ENCODE data around the gene POLN. TPM values are rescaled to one million over a fixed set of nuclear protein-coding genes. Genes with fewer than 3 reads are reported as not detected.

Gene POLN
- polyA plus RNA-seq, 2 of the 4 experiments (the other 2 are of a cell fraction) = 2.4 to 2.9 TPM

GRCh38 chr4:2127609-2128332 is 114.2 kb downstream of the POLN start:
- DNase-seq (ENCODE audit: low read depth in 1 of 2, low spot score in 1 of 2) (no peak), ATAC-seq (no peak), FAIRE-seq (no peak)
- TF ChIP-seq SREBF2 (IDR thresholded peaks at IDR 0.05) (no peak), ATOH8 (CRISPR knock-in tag; IDR thresholded peaks at IDR 0.05; ENCODE audit: low read depth) (no peak)
- H3K4me2 ChIP-seq = no peak overlapping the region
- 86% methylated on average over 20 of the region's 20 CpGs for WGBS (ENCODE audit: missing lambda C conversion rate)
- H3K4me1 ChIP-seq = no peaks in the 10 kb centered on the region
- peaks cover 11% of the 10 kb centered on the region; the same call in 2 of the 3 replicates for H3K9me3 ChIP-seq
- H3K27ac ChIP-seq = no peak overlapping the region
- ChIA-PET POLR2A (no interaction called here), CTCF (no interaction called here)
- H3K4me3 ChIP-seq = no peak overlapping the region

GRCh38 chr4:2126309-2127043 is 115.4 kb downstream of the POLN start:
- POLR2A ChIA-PET = no interaction called here
- Histone ChIP-seq H3K27ac (no peak overlapping the region), H3K9me3 (no peaks in the 10 kb centered on the region), H3K4me1 (no peaks in the 10 kb centered on the region), H3K4me2 (no peak overlapping the region), H3K4me3 (no peak overlapping the region)
- WGBS (ENCODE audit: missing lambda C conversion rate) = 78% methylated on average over 24 of the region's 24 CpGs
- FAIRE-seq = no peak
- no peak for DNase-seq (ENCODE audit: low read depth in 1 of 2, low spot score in 1 of 2)
- CTCF ChIA-PET = no interaction called here
- no peak for ATAC-seq
- TF ChIP-seq NR3C1 (IDR thresholded peaks at IDR 0.05) = no peak
- no peak for TF ChIP-seq HES2 (IDR thresholded peaks at IDR 0.05)
- no peak for TF ChIP-seq RNF2 (IDR thresholded peaks at IDR 0.05; ENCODE audit: borderline replicate concordance, low read depth)
- no peak for TF ChIP-seq CHD4 (IDR thresholded peaks at IDR 0.05; ENCODE audit: borderline replicate concordance)
- no peak for TF ChIP-seq PHF8 (IDR thresholded peaks at IDR 0.05; ENCODE audit: borderline replicate concordance, low read depth)
- TF ChIP-seq MAFK (IDR thresholded peaks at IDR 0.05; ENCODE audit: partially characterized antibody) = no peak
- TF ChIP-seq KDM1A (IDR thresholded peaks at IDR 0.05; ENCODE audit: low read depth) = no peak
- no peak for TF ChIP-seq E2F6 (IDR thresholded peaks at IDR 0.05; ENCODE audit: borderline replicate concordance, low read depth)

- POLR2A ChIA-PET = no interaction called here
- ATAC-seq (no peak), DNase-seq (ENCODE audit: low read depth in 1 of 2, low spot score in 1 of 2) (no peak), FAIRE-seq (no peak)
- CTCF ChIA-PET = no interaction called here
- Histone ChIP-seq H3K27ac (no peak overlapping the region), H3K4me3 (no peak overlapping the region), H3K4me1 (no peaks in the 10 kb centered on the region), H3K9me3 (no peaks in the 10 kb centered on the region), H3K4me2 (no peak overlapping the region)
- TF ChIP-seq EP300 (IDR thresholded peaks at IDR 0.05) (no peak), ZC3H11A (IDR thresholded peaks at IDR 0.05) (no peak), CTCF (IDR thresholded peaks at IDR 0.05) (no peak), E2F6 (IDR thresholded peaks at IDR 0.05; ENCODE audit: borderline replicate concordance, low read depth) (no peak), FOXS1 (CRISPR knock-in tag; IDR thresholded peaks at IDR 0.05) (no peak), HOXB5 (CRISPR knock-in tag; IDR thresholded peaks at IDR 0.05) (no peak), CHD4 (IDR thresholded peaks at IDR 0.05; ENCODE audit: borderline replicate concordance) (no peak), JUNB (IDR thresholded peaks at IDR 0.05) (no peak), CBX2 (IDR thresholded peaks at IDR 0.05; ENCODE audit: borderline replicate concordance, low read depth) (no peak), HEYL (CRISPR knock-in tag; IDR thresholded peaks at IDR 0.05) (no peak), USF2 (IDR thresholded peaks at IDR 0.05) (no peak), FOSL2 (IDR thresholded peaks at IDR 0.05) (no peak), FOSL2 (CRISPR knock-in tag; IDR thresholded peaks at IDR 0.05) (no peak), JUN (IDR thresholded peaks at IDR 0.05) (no peak), KDM5A (IDR thresholded peaks at IDR 0.05) (no peak), NR3C1 (IDR thresholded peaks at IDR 0.05) (no peak), GATA3 (IDR thresholded peaks at IDR 0.05; ENCODE audit: borderline replicate concordance) (no peak)
- WGBS (ENCODE audit: missing lambda C conversion rate) = 62% methylated on average over 6 of the region's 6 CpGs
These were observed 116.1 kb downstream of the POLN start for GRCh38 chr4:2125831-2126230.
